Glomerular endothelial cell (primary cell): ENCODE results near the gene KMT2C. TPM values are rescaled to one million over a fixed set of nuclear protein-coding genes. Genes with fewer than 3 reads are reported as not detected.

Source experiments
- total RNA-seq: library from RNA; depleted of rRNA; stranded (reverse); fragments of >200 nt; gene quantifications from 2 replicates; pipeline ENCODE4 v1.2.3, GENCODE V29; 2015

The KMT2C gene
- total RNA-seq, 1 donor from 2014 or later: 50.6 TPM

Other genes starting within 250 kb of the KMT2C start
- gene XRCC2, start 240.1 kb upstream of the KMT2C start, total RNA-seq: 1.9 and 4.6 TPM in 2 replicates